ENCODE measurements around the gene CAPN14.

CAPN14 gene

DNA sequence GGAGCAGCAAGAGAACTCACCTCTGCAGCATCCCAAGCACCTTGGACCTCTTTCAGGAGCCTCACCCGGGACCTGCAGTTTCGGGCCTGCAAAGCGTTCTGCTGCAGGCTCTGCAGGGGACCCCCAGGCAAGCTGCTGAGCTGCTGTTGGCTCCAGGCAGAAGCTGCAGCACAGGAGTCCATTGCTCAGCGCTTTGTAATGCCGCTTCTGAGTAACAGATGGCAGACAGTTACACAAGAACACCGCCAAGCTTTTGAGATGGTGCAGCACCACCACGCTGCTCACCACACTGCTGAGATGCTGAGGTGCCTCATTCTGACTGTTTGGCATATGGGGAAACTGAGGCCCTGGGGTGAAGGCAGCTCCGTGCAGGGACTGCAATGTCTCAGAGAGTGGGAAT lies 77.2 kb downstream of the CAPN14 start:
- no peak for DNase-seq (ENCODE audit: low spot score)

DNA sequence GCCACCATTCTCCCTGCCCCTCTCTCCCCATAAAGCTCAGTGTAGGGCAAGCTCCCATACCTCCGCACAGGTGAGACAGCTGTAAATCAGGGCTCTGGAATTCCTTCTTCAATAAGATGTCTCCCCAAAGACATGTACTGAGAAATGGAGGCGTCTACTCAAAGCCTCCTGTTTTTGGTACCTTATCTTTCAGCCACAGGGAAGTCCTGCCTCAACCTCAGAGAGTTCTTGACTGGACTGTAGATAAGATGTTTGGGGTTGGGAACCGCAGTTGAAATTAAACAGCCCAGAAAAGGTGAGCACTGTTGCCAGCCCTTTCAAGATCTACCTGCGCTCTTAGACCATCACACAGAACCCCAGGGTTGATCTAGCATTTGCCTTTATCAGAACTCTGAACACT lies 77.6 kb downstream of the CAPN14 start:
- no peak for DNase-seq (ENCODE audit: low spot score)

DNA sequence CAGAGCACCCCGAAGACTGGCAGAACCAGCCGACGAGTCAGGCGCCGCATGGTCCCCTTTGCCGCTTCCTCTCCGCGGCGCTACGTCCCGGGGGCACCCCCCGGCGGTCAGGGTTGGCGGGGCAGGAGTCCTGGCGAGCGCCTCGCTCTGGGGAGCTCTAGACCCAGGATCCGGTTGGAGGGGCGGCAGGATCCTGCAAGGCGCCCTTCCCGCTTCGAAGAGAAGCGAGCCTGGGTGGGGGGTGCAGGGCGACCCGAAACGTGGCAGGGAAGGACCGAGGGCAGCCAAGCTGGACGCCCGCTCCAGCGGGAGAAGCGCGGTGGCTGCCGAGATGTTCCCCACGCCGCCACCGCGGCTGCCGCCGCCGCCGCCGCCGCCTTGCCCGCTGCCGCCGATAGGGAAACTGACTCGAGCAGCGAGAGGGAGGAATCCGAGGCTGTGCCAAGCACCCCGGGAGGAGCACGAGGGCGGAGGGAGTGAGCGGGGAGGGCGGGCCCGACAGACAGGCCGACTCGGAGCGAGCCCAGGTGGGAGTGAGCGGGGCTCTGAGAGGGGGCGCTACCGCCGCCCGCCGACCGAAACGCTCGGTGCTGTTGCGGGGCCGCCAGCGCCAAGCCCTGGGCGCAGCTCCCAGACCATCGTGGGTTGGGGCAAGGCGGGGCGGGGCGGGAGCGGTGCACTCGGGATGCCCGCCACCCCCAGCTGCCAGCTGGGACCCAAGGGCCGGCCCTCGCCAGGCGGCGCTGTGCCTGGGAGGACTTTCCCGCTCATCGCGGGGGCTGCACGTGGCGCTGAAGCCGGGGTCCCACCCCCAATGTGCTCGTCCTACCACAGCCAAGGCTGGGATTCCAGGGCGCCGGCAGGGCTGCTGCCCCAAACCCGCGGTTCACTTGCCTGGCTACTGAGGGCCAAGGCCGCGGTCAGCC lies 79.0 kb downstream of the CAPN14 start, which contains the start of gene GALNT14:
GALNT14 (minus strand) TSS at position 404 of the 926 bp plus-strand sequence; CDS start at position 50, 354 bp downstream.
- peak; percentile 37 for DNase-seq (ENCODE audit: low spot score)

DNA sequence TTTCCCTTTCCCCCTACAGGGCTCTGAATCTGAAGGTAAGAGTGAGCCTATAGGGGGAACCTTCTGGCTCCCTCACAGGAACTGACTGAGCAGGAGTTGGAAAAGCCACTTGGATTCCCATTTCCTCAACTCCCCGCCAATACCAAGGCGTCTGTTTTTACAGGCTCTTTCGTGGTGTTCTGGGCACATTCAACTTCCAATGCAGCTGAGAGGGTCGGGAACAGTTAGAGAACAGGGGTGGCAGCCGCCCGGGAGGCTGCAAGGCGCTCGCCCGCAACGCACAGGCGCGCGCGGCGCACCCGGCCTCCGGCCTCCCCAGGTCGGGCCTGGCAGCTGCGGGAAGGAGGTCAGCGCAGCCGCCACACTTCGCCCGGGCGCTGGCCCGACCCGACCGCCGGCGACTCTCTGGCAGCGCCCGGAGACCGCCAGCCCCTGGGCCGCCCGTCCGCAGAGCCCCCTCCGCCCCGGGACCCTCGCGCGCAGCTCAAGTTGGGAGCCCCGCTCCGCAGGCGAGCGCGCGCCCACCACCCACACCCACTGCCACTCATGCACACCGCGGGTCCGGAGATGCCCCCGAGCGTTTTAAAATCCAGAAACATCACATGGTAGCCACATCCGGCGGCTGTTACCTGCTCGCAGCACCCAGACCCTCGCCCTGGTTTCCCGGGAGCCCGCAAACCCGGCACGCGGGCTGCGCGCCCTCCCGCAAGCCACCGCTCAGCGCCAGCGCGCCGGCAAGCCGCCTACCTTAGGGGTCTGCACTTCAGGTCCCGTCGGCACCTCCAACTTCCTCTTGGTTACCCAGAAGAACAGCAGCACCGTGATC lies 79.9 kb downstream of the CAPN14 start:
- no peak for DNase-seq (ENCODE audit: low spot score)

DNA sequence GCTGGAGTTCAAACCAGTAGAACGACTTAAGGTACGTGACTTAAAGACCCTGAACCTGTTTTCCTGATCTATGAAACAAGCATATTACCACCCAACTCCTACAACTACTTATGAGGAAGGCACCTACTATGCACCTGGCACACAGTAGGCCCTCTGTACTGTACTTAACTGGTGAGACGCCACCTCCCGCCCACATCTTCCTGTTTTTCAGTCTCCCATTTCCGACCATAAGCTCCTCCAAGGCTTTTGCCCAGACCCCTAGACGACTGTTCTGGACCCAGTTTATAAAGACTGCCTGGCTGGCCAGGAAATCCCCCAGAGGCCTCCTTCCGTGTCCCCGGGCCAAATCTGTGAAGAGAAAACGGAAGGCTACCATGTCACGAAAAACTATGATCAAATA lies 80.6 kb downstream of the CAPN14 start:
- DNase-seq (ENCODE audit: low spot score): no peak

DNA sequence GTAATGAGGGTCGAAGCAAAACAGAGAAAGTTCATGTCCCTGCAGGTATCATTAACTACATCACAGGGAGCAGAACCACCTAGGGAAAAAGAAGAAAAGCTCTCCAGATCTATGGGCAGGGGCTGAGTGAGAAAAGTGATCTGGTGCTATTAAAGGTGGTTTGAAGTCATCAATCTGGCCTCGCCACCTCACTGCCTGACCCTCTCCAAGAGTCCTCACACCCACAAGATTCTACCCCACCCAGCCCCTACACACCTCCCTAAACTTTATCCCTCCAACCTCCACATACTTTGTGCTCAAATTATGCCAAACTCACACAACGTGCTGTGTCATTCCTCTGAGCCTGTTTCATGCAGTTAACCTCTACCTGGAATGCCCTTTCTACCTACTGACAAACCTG lies 81.3 kb downstream of the CAPN14 start:
- no peak for DNase-seq (ENCODE audit: low spot score)

DNA sequence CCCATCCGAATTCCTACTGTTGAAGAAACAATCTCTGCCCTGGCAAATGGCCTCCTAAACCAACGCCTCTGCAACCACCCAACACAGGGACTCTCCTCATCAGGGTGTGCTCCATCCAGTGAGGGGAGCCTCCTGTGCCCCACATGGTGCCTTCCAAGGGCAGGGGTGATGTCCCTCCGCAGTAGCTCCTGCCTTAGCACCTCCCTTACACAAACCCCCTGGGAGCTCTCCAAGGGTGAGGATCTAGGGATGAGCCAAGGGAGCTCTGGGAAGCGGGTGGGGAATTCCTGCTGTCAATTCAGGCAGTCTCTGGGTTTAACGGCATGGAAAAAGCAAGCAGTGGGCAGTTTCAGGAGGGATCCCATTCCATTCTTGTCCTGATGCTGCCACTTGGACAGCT lies 82.8 kb downstream of the CAPN14 start:
- no peak for DNase-seq (ENCODE audit: low spot score)

DNA sequence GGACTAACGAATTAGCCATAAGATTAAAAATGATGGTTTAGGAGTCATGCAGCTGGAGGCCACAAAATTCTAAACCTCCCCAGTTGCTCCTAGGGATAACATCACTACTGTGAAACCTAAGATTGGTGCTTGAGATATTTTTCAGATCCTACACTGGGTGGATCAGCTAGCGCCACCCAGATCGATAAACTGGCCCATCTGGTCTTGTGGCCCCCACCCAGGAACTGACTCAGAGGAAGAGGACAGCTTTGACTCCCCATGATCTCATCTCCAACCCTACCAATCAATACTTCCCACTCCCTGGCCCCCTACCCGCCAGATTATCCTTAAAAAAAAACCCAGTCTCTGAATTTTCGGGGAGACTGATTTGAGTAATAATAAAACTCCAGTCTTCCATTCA lies 84.5 kb downstream of the CAPN14 start:
- DNase-seq (ENCODE audit: low spot score): no peak

DNA sequence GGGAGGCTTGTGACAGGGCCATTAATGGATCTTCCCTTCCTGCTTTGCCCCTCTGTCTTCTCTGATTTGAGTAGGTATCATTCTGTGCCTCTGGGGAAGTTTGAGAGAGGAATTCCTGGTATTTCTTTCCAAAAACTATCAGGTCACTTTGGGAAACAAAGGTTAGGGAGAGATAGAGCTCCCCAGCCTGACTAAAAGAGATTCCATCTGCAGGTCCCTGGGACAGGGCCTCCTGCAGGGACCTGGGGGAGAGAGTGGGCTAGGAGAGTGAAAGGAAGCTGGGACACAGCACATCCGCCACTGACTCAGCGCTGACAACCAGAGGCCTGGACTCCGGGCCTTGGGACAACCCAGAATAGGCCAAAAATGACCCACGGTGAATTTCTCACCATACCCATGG lies 85.4 kb downstream of the CAPN14 start:
- DNase-seq (ENCODE audit: low spot score): no peak

DNA sequence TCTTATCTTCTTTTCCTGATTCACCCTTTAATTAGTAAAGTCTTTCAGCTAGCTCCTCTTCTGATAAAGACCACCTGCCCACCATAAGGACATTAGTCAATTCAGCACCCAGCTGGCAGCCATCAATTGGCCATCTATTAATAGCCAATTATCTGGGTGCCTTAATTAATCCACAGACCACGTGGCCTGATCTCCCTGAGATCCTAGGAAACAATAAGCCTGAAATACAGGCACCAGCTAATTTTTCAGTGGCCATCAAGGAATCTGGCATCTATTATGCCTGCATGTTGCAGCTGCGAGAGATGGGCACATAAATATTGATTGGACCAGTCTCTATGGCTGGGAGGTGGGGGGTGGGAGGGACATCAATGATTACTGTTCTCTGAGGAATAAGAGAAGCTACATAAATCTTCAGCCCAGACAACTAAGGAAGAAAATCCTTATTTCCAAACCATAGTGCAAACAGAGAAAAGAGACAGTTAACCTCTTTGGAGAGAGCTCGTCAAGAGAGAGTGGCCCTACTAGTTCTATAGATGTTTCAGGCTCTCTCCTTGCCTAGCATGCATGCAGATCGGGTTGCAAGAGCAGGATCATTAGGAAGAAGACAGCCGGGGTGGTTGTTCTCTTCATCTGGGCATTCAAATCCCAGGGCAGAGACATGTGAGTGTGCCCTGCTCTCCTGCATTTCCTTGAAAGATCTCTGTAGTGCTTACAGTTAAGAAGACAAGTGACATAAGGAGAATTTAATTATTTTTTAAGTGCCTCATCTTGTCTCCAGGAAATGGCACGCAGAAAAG lies 87.7 kb downstream of the CAPN14 start:
- no peak for DNase-seq (ENCODE audit: low spot score)

DNA sequence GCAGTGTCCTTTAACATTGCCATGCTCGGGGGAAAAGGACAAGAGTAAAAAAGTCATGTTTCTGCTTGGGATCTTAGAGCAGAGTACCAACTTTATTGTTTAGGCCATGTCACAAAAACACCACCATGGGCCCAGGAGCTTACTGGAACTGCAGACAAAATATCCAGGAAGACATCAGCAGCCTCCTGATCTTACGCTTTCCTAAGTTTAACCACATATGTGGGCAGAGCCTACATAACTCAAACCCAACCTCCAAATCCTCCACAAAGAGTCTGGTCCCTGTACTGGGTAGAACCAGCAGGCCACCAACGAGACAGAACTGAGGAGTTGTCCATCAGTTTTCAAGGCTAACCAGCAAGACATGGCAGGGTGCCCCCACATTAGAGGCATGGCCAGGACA lies 89.4 kb downstream of the CAPN14 start:
- DNase-seq (ENCODE audit: low spot score): no peak

DNA sequence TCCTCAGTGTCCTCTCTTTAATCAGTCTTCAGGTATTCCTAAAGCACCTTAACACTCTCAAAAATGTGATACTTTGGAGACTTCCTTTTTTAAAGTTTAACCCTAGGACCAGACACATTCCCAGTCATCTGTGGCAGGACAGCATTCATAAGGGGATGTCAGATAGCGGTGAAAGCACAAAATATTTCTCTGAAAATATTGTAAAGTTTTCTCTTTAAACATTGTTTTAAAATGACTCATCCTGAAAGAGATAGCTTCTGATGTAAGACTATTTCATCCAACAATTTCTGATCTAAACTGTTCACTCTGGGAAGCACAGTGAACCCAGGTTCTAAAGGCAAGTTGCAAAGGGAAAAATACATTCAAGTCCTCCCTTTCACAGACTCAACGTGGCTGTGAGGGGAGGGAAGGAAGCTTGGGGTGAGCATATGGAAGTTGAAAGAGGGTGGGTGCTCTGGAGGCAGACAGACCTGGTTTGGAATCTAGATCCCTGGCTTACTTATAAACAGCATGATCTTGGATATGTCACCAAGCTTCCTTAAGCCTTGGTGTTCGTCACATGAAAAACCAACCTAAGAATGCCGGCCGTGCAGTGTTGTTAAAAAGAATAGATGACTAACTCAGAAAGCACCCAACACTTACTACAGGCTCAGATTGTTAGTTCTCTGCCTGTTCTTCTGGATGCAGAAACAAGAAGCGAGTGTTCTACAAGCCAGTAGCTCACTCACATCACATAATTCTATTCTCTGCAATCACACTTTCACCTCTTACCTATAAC lies 91.2 kb downstream of the CAPN14 start:
- no peak for DNase-seq (ENCODE audit: low spot score)

DNA sequence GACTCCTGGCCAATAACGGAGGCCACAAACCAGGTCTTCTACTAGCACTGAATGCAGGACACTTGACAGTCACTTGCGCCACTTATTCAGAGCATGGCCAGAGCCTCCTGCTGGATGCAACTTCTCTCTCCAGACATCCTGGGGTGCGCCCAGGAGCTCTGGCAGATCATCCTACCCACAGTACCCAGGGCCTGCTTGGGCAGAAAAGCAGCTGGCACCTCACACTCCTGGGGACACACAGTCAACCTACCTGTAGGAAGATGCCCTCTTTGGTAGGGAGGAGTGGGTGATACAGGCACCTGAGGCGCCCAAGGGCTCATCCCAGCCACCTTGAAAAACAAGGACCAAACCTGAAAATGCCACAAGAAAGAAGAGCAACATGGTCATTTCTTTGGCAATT lies 92.4 kb downstream of the CAPN14 start:
- no peak for DNase-seq (ENCODE audit: low spot score)
